ENCODE data around the gene TAGLN2. TPM values are rescaled to one million over a fixed set of nuclear protein-coding genes. Genes with fewer than 3 reads are reported as not detected.
"Not testable (repeated sequence)": the region's sequence is repeated elsewhere in the genome, so short reads cannot be mapped to it uniquely, and the experiment has no call there.

TAGLN2 gene
- polyA plus RNA-seq, 3 donors, result 658 to 1,259 (median 918) TPM

DNA sequence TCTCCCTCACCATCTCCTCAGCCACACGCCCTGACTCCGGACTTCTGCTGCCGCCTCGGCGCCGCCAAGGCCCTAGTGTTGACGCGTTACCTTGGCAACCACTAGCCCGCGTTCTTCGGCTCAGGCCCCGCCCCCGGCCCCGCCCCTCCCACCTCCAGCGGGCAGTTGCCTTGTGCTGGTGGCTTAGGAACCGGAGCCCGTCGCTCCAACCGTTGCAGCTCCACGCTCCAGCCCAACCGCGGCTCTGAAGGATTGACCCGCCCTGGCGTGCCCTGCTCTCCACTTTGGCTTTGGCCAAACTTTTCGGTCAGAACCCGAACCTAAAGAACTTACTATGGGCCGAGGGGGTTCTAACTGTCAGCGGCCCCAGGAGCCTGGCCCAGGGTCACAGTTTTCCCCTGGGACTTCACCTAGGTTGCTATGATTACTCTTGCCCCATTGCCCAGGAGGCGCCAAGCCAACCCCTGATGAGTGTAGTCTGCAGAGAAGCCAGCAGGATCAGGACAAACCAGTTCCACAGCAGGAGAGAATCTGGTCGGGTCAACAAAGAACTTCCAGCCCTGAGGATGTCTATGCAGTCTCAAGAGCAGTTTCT lies 25.1 kb downstream of the TAGLN2 start, which contains the start of gene CFAP45:
Gene CFAP45, minus strand, starts transcription at position 80 of the 595 bp plus-strand sequence. Its CDS starts 67 bp downstream, at position 13.
- H3K36me3 Mint-ChIP-seq, result peaks cover 2 to 3% of the 10 kb centered on the region in 2 donors
- no peaks in the 10 kb centered on the region for H3K36me3 ChIP-seq (replicated peaks in 1 of 2; ENCODE audit: control insufficient read depth in 1 of 2, insufficient read depth in 2 of 2, low read length in 2 of 2)
- TF ChIP-seq, protein P1, sequence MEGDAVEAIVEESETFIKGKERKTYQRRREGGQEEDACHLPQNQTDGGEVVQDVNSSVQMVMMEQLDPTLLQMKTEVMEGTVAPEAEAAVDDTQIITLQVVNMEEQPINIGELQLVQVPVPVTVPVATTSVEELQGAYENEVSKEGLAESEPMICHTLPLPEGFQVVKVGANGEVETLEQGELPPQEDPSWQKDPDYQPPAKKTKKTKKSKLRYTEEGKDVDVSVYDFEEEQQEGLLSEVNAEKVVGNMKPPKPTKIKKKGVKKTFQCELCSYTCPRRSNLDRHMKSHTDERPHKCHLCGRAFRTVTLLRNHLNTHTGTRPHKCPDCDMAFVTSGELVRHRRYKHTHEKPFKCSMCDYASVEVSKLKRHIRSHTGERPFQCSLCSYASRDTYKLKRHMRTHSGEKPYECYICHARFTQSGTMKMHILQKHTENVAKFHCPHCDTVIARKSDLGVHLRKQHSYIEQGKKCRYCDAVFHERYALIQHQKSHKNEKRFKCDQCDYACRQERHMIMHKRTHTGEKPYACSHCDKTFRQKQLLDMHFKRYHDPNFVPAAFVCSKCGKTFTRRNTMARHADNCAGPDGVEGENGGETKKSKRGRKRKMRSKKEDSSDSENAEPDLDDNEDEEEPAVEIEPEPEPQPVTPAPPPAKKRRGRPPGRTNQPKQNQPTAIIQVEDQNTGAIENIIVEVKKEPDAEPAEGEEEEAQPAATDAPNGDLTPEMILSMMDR (IDR thresholded peaks at IDR 0.05), result no peak

DNA sequence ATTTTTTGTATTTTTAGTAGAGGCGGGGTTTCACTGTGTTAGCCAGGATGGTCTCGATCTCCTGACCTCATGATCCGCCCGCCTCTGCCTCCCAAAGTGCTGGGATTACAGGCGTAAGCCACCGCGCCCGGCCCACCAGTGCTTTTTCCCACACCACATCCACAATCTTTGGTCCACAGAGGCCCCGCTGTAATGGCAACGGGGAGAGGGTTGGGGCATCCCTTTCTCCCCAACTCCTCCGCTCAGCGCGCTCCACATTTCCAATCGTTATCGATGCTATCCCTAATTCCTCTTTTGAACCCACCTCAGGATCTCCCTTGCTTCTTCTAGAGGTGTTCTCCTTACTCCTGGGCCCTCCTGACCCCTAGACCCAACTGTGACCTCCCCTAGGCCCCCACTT lies 25.7 kb downstream of the TAGLN2 start:
- H3K36me3 ChIP-seq (replicated peaks in 1 of 2; ENCODE audit: control insufficient read depth in 1 of 2, insufficient read depth in 2 of 2, low read length in 2 of 2); DNase-seq; intact Hi-C loops (cut with micrococcal nuclease); H4K20me1 ChIP-seq (ENCODE audit: insufficient read depth, low read length); H3K27me3 ChIP-seq (ENCODE audit: control insufficient read depth in 2 of 2, insufficient read depth in 2 of 2, low read length in 2 of 2); H3K27me3 Mint-ChIP-seq (ENCODE audit: low read depth in 3 of 3); H3K9ac ChIP-seq (ENCODE audit: insufficient read depth, low read length, poor library complexity, severe bottlenecking); H2AFZ ChIP-seq (ENCODE audit: insufficient read depth, low read depth, low read length, poor library complexity, severe bottlenecking); H3K9me3 Mint-ChIP-seq; H3K36me3 Mint-ChIP-seq; H3K9me3 ChIP-seq (replicated peaks in 1 of 2; ENCODE audit: control insufficient read depth in 1 of 2, insufficient read depth in 1 of 2, low read length in 2 of 2); H3K79me2 ChIP-seq (ENCODE audit: insufficient read depth, low read length); H3K27ac ChIP-seq (ENCODE audit: low read depth in 1 of 2, low read length in 2 of 2); H3K4me3 ChIP-seq (replicated peaks in 1 of 3; ENCODE audit: low read depth in 2 of 3, low read length in 3 of 3): not testable (repeated sequence)
- Mint-ChIP-seq H3K4me3 (peak overlapping the region; percentile 51 to 74), H3K4me1 (peaks cover 52% of the 10 kb centered on the region), H3K27ac (peak overlapping the region; percentile 67 to 98 (median 95))
- peaks cover 47 to 60% of the 10 kb centered on the region in 2 donors for H3K4me1 ChIP-seq (ENCODE audit: control insufficient read depth in 1 of 2, insufficient read depth in 2 of 2, low read length in 2 of 2)
- 85% methylated on average over 6 of the region's 15 CpGs for WGBS (ENCODE audit: insufficient coverage)
- H3K4me2 ChIP-seq (replicated peaks; ENCODE audit: extremely low read depth, low read length, poor library complexity, severe bottlenecking), result peak overlapping the region; percentile 20

More for the DNA sequence above, 25.1 kb downstream of the TAGLN2 start, which contains the start of gene CFAP45:
- intact Hi-C loops (cut with micrococcal nuclease), result no loop called here
- H3K27me3 ChIP-seq (ENCODE audit: control insufficient read depth in 2 of 2, insufficient read depth in 2 of 2, low read length in 2 of 2), result no peaks in the 10 kb centered on the region
- peak; percentile 84 to 91 (median 84) for DNase-seq
- H3K27me3 Mint-ChIP-seq (ENCODE audit: low read depth in 3 of 3), result peaks cover 2 to 6% (median 4%) of the 10 kb centered on the region in 3 donors
- H3K9me3 ChIP-seq (replicated peaks in 1 of 2; ENCODE audit: control insufficient read depth in 1 of 2, insufficient read depth in 1 of 2, low read length in 2 of 2), result peaks cover 0 to 2% of the 10 kb centered on the region in 2 donors
- H3K9ac ChIP-seq (ENCODE audit: insufficient read depth, low read length, poor library complexity, severe bottlenecking), result no peak within 1 kb of the TSS
- no peaks in the 10 kb centered on the region for H3K79me2 ChIP-seq (ENCODE audit: insufficient read depth, low read length)
- H3K4me2 ChIP-seq (replicated peaks; ENCODE audit: extremely low read depth, low read length, poor library complexity, severe bottlenecking), result peak within 1 kb of the TSS; percentile 20
- H3K27ac Mint-ChIP-seq, result peak within 1 kb of the TSS; percentile 67 to 98 (median 95)
- H3K4me3 ChIP-seq (replicated peaks in 1 of 3; ENCODE audit: low read depth in 2 of 3, low read length in 3 of 3), result no peak within 1 kb of the TSS
- H3K4me1 Mint-ChIP-seq, result peaks cover 53% of the 10 kb centered on the region
- H2AFZ ChIP-seq (ENCODE audit: insufficient read depth, low read depth, low read length, poor library complexity, severe bottlenecking), result no peak within 1 kb of the TSS
- peak within 1 kb of the TSS; percentile 51 to 74 for H3K4me3 Mint-ChIP-seq
- H3K9me3 Mint-ChIP-seq, result peaks cover 0 to 8% (median 3%) of the 10 kb centered on the region in 7 donors
- no peaks in the 10 kb centered on the region for H4K20me1 ChIP-seq (ENCODE audit: insufficient read depth, low read length)
- H3K27ac ChIP-seq (ENCODE audit: low read depth in 1 of 2, low read length in 2 of 2), result no peak within 1 kb of the TSS
- WGBS (ENCODE audit: insufficient coverage), result 53% methylated on average over 28 of the region's 30 CpGs
- peaks cover 47 to 60% of the 10 kb centered on the region in 2 donors for H3K4me1 ChIP-seq (ENCODE audit: control insufficient read depth in 1 of 2, insufficient read depth in 2 of 2, low read length in 2 of 2)

All from CD14-positive monocyte (primary cell).